Measurements from ENCODE around the gene SMAD7.

The SMAD7 gene

DNA sequence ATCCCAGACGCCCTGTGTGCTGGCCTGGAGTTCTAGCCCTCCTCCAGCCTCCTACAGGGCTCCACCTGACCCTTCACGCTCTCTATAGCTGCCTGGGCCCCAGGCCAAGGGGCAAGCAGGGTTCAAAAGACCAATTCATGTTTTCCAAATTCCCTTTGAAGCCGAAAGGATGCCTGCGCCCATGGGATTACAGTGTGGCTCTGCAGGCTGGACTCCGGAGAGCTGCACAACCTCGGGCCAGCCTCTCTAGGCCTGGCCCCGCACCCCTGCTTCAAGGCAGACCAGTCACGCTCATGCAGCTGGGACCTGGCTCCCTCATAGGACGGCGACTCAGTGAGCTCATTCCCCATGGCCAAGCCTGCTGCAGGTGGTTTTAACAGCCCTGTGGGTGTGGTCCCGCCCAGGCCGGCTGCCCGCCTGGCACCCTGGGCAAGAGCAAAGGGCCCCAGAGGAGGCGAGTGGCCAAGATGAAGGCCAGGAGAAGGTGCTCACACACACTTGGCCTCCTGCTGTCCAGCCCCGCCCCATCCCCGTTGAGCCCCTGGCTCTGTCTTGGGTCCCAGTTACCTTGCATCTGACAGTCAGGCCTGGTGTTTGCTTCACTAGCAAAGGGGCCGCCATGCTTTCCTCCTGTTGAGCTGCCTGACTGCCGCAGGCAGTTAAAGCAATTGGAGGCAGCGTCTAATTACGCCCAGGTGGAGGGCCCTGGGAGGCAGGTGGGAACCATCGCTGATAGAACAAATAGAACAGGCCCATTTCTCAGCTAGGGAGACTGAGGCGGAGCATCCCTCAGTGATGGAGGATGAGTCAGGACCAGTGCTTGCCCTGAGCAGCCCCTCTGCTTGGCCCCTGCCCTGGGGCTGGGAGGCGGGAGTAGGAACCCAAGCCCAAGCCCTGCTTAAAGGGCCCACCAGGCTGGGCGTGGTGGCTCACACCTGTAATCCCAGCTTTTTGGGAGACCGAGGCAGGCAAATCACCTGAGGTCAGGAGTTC, 56.9 kb downstream of the SMAD7 start:
- DNase-seq (ENCODE audit: low read depth): no peak

DNA sequence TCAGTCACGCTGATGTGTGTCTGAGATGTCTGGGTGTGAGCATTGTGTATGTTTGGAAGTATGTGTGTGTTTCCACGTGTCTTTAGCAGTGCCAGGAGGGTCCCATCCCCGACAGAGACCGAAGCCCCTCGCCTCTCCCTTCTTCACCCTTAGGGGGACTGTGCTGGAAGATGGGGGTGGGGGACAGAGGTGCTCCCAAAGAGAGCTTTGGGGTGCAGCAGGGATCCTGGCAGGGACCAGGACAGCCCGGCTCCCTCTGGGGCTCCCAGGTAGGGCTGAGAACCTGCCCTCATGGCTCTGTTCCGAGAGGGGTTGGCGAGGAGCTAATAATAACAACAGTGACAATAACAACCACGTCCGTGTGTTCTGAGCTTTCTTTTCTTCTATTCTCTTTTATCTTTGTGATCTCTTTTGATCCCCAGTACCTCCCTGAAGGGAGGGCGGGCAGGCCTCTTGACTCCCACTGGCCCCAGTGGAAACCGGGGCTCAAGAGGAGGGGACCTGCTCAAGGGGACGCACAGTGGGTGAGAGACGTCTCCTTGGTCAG, 57.6 kb downstream of the SMAD7 start:
- DNase-seq (ENCODE audit: low read depth): no peak

DNA sequence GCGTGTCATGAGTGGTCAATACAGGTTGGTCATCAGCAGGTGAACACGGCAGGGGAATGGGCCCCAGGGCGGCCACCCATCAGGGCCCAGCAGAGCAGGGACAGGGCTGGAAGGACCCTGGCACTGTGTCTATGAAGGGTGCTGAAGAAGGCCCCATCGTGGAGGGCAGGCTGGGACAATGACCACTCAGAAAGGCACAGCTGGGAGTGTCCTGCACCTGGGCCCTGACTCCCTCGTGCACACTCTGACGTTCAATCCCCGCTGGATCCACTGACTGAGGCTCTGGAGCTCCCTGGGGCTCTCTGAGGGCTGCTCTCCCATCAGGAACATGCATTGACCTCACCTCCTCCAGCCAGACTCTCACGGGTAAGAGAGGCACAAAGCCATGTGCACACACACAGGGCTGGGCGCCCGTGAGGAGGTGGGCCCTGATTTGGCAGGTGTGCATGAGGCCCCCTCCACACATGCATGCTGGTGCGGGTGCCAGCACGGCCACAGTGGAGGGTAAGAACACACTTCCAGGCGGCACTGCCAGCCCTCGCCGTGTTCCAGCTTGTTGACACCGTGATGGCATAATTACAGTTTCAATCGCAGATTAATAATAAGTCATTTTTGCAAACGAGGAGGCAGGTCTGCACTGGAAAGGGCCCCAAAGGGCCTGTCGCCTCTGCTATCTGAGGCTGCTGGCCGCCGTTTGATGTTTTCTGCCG, 58.5 kb downstream of the SMAD7 start:
- no peak for DNase-seq (ENCODE audit: low read depth)

DNA sequence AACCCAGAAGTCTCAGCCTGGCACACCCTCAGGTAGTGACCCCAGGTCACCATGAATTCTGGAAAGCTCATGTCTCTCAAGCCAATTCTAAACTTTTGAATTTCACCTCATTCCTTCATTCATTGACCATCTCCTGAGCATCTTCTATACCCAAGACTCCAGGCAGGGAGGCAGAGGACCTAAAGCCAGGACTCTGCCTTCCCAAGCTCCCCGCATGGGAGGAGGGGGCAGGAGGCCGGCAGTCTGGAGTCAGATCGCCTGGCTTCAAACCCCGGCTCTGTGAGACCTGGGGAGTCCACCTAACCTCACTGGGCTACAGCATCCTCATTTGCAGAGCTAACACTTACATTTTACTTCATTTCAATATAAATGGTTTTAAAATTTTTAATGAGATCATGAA, 59.0 kb downstream of the SMAD7 start:
- no peak for DNase-seq (ENCODE audit: low read depth)

DNA sequence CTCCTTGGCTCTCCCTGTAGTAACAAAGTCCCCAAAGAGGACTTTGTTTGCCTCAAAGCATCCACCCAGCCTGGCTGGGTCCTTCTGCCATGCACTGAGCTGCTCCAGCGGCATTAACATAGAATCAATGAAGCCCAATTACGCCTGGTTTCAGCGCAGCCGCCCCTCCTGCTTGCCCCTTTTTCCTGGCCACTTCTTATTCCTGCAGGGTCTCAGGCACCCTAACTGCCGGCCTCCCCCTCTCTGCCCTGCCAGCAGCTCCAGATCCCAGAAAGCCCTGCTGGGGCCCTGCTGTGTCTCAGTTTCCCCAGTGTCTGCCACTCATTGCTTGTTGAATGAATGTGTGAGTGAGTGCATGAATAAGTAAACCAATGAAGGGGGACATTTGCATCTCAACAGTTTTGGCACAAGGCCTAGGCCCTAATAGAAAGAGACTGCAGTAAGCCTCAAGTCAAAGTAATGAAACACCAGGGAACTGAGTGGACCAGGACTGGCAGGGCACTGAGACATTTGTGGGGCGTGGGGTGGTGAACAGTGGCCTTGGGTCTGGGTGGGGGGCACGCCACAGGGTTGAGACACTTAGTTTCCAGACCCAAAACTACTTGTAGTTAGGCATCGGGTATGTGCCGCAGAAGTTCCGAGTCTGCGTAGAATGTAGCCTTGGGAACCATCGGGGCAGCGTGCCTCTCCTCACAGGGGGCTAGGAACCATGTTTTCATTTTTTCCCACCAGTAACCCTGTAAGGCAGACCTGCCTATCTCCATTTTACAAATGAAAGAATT, 60.6 kb downstream of the SMAD7 start:
- DNase-seq (ENCODE audit: low read depth): no peak

DNA sequence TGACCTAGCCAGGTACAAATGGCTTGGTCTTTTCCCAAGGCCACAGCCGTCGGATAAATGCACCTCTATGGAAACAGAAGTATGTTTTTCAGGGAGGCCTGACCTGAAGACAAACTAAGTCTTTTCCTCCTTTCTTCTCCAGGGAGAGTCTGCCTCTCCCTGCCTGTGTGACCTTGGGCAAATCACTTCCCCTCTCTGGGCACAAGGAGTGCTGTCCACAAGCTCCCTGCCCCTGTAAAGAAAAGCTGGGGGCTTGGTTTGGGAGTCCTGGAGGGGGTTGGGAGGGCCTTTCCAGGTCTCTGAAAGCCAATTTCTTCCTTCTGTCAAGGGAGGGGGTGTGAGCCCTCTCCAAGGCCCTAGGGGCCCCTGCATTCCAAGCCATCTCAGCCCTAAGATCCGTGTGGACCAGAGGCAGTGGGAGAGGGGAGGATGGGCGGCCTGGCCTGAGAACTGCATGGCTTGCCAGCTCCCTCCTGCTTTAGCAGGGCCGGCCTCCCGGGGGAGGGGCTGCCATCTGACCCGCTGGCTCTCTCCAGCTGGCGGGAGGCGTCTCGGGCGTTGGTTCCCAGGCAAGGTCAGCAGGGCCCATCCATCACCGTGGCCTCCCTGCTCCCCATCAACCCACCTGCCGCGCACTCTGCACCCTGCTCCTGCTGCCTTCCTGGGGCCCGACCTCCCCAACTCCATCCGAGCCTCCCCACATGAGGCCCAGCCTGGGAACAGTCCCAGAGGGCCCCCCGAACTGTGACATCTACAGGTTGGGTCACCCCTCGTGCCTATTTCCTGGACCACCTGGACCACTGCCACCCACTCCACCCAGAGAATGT, 61.4 kb downstream of the SMAD7 start:
- DNase-seq (ENCODE audit: low read depth): no peak

DNA sequence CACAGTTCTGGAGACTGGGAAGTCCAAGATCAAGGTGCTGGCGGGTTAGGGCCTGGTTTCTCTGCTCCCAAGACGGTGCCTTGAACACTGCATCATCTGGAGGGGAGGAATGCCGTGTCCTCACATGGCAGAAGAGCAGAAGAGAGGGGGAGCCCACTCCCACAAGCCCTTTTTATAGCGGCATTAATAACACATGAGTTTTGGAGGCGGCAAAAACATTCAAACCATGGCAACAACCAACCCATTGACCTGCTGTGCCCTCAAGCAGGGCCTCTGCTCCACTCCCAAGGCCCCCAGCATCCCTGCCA, 62.0 kb downstream of the SMAD7 start:
- no peak for DNase-seq (ENCODE audit: low read depth)

DNA sequence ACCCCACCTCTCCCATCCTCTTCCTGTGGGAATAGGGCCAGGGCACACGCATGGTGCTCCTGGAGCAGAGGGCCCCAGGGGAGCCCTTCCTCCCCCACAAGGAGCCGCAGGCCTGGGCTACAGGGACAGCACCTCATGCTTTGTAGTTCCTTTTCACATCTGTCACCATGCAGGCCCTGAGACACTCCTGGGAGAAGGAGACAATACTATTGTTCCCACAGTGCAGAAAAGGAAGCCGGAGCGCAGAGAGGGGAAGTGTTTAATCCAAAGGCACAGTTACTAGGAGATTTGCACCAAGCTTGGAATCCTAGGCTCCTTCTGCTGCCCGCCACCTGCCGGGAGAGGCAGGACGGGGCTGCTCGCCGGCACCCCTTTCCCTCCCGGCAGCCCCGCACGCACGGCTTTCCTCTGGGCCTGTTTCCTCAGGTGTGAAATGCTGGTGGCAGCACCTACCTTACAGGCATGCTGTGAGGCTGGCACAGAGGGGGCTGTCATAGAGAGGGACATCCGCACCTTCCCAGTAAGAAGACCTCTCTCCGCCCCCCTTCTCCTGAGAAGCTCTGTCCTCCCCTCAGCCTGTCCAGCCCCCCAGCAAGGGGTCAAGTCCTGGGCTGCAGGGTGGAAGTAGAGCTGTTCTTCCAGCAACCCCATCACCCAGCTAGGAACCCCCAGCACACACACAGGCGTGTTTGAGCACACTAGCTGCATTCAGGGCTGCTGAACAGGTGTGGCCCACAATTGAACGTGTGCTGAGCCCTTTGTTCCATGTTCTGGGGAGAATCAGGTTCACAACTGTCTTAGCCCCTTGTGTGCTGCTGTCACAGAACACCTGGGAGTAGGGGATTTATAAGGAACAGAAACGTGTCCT, 62.6 kb downstream of the SMAD7 start:
- no peak for DNase-seq (ENCODE audit: low read depth)

DNA sequence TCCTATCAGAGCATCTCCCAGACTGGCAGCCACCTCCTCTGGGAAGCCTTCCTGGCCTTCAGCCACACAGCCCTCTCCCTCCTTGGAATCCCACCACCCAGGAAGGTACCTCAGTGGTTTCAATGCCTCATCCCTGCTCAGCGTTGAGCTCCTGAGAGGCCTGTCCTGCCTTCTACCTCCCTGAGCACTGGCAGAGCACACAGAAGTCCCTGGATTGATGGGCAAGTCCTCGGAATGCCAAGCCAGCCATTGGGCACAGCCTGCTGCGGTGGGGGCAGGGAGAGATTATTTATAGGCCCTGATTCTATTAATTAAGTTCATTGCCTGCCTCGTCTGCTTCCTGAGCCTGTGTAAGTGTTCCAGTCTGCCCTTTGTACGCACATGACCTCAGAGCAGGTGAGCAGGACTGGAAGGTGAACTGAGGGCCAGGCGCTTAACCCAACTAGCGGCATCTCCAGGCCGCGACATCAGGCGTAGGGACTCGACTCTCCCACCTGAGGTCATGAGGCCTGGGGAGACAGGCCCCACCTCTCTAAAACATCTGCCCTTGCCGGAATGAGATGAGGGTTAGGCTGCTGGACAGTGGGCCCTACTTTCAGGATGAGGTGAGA, 63.4 kb downstream of the SMAD7 start:
- DNase-seq (ENCODE audit: low read depth): no peak

DNA sequence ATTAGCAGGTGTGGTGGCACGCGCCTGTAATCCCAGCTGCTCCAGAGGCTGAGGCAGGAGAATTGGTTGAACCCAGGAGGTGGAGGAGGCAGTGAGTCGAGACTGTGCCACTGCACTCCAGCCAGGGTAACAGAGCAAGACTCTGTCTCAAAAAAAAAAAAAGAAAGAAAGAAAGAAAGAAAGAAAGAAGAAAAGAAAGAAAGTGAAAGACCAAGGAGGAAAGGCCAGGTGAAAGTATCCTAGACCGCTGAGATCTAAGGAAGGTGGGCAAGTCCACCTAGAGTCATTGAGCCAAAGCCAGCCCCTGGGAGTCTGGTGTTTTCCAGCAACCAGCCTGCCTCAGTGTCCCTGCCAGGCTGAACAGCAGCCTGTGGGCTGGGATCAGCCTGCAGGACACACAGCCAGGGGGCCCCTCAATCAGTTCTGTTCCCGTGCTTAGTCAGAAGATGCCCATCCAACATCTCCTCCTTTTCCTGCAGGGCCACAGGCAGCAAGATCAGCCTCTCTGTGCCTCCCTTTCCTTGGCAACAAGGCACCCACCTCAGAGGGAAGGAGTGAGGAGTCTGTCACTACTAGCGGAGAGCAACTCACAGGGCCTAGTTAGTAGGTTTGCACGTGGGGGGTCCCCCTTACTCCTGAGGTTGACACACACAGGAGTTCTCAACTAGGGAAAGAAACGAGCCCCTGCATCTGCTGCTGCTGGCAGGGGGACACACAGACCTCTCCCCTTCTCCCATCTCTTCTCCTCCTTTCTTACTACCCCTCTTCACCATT, 64.1 kb downstream of the SMAD7 start:
- DNase-seq (ENCODE audit: low read depth): no peak

DNA sequence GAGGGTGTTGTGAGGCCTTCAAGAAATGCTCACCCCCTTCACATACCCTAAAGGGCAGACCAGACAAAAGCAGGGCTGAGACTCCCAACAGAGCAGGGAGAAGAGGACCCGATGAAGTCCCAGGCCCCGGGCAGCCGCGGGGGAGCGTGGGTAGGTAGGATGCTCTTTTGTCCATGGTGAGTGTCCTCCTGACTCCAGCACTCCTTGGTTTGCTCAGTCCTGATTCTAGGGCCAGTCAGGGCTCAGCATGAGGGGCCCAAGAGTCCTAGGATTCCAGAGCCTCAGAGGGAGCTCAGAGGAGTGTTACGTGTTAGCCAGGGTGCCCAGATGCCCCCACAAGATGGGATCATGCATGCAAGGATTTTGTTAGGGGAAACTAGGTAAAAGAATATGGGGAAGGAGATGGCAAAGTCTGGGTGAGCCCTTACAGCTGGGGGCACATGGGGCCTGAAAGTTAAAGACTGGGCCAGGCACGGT, 64.8 kb downstream of the SMAD7 start:
- no peak for DNase-seq (ENCODE audit: low read depth)

DNA sequence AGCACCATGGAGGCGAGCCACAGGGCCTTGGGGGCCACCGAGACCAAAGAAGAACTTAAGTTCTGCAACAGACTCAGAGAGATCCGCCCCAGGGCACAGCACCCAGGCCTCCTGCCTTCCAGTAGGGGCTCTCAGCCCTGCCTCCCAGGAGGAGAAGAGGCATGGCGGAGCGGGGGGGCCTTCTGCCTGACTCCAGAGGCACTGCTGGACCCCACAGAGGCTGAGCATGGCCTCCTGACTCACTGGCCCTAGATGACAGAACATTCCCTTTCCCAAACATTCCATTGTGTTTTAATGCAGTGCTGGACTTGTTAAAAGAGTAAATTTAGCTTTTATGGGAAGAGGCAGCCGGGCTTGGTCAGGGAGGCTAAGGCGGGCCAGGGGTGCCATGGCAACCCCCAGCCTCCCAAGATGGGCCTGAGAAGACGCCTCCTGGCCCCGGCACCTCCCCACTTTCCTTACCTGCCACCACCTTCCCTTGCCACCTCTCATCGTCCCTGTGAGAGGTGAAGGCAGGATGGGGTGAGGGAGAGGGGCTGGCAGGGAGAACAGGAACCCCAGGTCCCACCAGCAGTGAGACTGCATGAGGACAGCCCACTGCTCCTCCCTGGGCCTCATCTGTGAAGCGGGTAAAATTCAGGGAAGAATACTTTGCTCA, 65.4 kb downstream of the SMAD7 start:
- no peak for DNase-seq (ENCODE audit: low read depth)

DNA sequence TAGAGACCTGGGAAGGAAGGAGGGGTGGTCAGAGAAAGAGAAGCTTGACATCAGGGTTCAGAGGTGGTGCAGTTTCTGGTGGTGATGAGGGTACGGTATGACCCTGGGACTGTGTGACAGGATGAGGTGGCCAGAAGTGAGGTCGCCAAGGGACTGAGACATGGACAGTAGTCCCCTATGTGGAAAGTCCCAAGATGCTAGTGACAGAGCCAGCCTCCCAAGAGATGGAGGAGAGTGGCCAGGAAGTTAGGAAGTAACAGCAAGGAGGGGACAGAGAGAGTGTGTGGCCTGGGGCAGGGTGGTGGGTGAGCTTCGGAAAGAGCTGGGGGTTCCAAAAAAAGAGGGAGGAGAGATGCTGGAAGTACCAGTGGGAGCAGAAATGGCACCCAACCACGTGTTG, 66.0 kb downstream of the SMAD7 start:
- DNase-seq (ENCODE audit: low read depth): no peak

DNA sequence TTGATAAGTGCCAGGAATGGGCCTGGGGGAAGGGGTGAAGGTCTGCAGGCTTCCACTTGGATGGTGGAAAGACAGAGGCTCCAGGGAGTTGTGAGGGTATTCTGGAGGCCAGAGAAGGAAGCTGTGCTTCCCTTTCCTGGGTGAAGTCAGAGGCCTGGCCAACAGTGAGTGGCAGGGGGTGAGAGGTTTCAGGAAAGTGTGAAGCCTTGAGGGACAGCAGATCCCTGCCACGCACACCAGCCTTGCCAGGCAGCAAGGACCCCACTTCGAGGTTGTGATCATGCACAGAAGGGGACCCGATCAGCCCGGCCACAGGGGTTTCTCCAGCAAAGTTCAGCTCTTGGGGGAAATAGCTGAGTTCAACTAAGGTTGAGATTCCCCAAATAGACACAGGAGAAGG, 66.5 kb downstream of the SMAD7 start:
- no peak for DNase-seq (ENCODE audit: low read depth)

DNA sequence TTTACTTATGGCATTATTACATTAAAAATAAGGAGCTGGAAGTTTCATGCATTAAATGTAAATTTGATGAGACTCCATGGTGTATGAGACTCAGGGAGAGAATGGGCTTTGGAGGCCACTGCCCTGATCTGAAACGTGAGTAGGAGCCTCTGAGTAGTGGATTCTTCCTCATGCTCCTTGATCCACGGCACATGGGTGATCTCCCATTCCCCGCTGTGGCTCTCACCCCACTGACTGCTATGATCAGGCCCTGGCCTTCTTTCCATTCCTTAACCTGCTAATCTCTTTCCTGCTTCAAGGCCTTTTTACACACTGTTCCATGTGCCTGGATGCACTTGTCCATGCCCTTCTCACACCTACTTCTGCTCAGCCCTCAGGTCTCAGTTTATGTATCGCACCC, 68.4 kb downstream of the SMAD7 start:
- DNase-seq (ENCODE audit: low read depth): no peak

DNA sequence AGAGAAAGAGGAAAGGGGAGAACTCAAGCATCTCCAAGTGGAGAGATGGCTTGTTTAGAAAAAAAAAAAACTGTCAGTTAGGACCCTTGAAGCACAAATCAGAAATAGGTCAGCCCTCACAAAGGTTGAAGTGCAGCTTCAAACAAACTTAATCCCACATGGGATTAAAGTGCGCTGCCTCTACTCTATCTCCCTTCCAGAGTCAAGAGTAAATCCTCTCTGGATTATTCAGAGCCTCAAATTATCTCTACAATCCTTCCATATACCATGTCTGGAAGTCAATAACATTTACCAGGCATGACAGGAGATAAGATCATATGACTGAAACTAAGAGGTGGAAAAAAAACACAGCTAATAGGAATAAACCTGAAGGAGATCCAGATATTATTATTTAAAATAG, 69.8 kb downstream of the SMAD7 start:
- DNase-seq (ENCODE audit: low read depth): no peak

DNA sequence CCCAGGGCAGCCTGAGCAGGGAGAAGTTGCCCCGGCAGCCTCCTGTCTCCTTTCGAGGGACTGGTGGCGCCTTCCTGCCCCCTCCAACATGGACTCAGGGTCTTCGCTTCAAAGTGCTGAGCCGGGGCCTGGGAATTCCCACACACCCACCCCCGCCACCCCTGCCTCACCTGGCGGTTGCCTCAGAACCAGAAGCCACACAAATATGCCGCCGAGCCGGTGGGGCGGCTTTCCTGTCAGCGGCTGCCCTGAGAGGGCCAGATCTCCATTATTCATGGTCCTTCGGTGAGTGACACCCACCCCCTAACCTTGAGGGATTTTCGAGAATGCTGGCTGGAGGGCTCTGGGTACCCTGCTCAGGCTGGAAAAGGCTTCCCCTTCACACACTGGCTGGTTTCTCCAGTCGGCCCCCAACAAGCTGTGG, 71.7 kb downstream of the SMAD7 start:
- DNase-seq (ENCODE audit: low read depth): no peak

DNA sequence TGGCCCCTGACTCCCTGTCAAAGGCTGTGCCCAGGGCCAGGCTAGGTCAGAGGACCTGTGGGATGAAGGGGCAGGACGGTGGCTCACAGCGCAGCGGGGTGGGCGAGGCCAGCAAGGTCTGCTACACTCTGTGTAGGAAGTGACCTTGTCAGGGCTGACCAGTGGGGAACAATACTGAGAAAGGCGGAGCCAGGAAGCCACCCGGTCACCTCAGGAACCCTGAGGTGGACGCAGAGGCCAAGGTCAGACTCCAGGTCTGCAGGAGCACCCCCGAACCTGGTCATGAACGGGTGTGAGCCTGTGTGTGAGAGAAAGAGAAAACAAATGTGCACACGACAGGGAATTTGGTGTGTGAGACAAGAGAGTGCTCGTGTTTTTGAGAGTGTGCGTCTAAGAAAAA, 72.3 kb downstream of the SMAD7 start:
- DNase-seq (ENCODE audit: low read depth): no peak

DNA sequence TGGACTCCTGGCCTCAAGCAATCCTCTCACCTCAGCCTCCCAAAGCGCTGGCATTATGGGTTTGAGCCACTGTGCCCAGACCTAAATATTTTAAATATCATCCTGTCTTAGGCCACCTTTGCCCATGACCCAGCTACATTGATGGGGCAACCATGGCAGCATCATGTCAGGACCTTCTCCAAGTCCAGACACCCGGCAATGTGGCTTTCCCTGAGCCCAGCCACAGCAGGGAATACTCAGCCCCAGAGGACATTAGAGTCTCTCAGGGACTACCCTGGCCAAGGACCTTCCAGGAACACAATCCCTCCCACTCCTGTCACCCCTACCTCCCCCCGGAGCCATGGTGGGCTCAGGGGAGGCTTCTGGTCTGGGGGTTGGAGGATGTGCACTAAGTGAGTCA, 72.8 kb downstream of the SMAD7 start:
- no peak for DNase-seq (ENCODE audit: low read depth)
